WTC11 (cell line): Measurements from ENCODE around the gene OGT.
"Not testable (repeated sequence)": the region's sequence is repeated elsewhere in the genome, so short reads cannot be mapped to it uniquely, and the experiment has no call there.

ENCODE experiments used
- CBFB ChIP-seq: sonication (generic); formaldehyde crosslinking; IDR thresholded peaks from 2 replicates; pipeline ENCODE4 v1.8.1; 2022; ENCODE audit warnings: mild to moderate bottlenecking, low read depth, missing genetic modification reagents
- CREB1 ChIP-seq: sonication (generic); formaldehyde crosslinking; IDR thresholded peaks from 2 replicates; pipeline ENCODE4 v1.8.0; 2023; ENCODE audit warnings: mild to moderate bottlenecking, missing genetic modification reagents
- CTCF ChIP-seq: fragments of 200-600 bp; IDR thresholded peaks from 2 replicates; pipeline ENCODE4 v1.8.0; 2022; ENCODE audit warnings: antibody characterized with exemption
- ESRRA ChIP-seq: sonication (generic); formaldehyde crosslinking; IDR thresholded peaks from 2 replicates; pipeline ENCODE4 v1.8.1; 2022; ENCODE audit warnings: mild to moderate bottlenecking, missing genetic modification reagents, borderline replicate concordance
- GTF2I ChIP-seq: fragments of 250-450 bp; sonication (Bioruptor Pico); conservative IDR thresholded peaks from 2 replicates; pipeline ENCODE4 v1.4.0; 2021; ENCODE audit warnings: mild to moderate bottlenecking
- NFYB ChIP-seq: sonication (generic); formaldehyde crosslinking; conservative IDR thresholded peaks from 2 replicates; pipeline ENCODE4 v1.8.0; 2022; ENCODE audit warnings: low read depth, missing genetic modification reagents
- TEAD4 ChIP-seq: sonication (generic); formaldehyde crosslinking; IDR thresholded peaks from 2 replicates; pipeline ENCODE4 v1.8.0; 2022; ENCODE audit warnings: mild to moderate bottlenecking, missing genetic modification reagents
- TF ChIP-seq, protein P1 (sequence below): sonication (generic); formaldehyde crosslinking; IDR thresholded peaks from 2 replicates; pipeline ENCODE4 v1.8.0; 2022; ENCODE audit warnings: mild to moderate bottlenecking, missing genetic modification reagents

DNA sequence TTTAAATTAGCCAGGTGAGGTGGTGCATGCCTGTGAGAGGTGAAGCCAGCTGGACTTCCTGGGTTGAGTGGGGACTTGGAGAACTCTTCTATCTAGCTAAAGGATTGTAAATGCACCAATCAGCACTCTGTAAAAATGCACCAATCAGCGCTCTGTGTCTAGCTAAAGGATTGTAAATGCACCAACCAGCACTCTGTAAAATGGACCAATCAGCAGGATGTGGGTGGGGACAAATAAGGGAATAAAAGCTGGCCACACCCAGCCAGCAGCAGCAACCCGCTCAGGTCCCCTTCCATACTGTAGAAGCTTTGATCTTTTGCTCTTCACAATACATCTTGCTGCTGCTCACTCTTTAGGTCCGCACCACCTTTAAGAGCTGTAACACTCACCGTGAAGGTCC is 19.2 kb upstream of the OGT start:
- not testable (repeated sequence) for TF ChIP-seq CTCF; TEAD4; CBFB; GTF2I; CREB1; ESRRA (CRISPR knock-in tag)
- TF ChIP-seq, protein P1, sequence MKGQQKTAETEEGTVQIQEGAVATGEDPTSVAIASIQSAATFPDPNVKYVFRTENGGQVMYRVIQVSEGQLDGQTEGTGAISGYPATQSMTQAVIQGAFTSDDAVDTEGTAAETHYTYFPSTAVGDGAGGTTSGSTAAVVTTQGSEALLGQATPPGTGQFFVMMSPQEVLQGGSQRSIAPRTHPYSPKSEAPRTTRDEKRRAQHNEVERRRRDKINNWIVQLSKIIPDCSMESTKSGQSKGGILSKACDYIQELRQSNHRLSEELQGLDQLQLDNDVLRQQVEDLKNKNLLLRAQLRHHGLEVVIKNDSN (CRISPR knock-in tag), result not testable (repeated sequence)
- TF ChIP-seq NFYB (CRISPR knock-in tag), result peak; percentile 46; the same call in 1 of the 2 replicates
